ENCODE results near the gene EFNA1.
A peak's percentile ranks its signal among the peaks of the same experiment; 100 is the strongest.

EFNA1 gene

GRCh38 chr1:155131285-155131684 is 3.6 kb downstream of the EFNA1 start:
- H3K36me3 ChIP-seq (ENCODE audit: control insufficient read depth, insufficient read depth, low read length): no peaks in the 10 kb centered on the region
- no peaks in the 10 kb centered on the region for H3K9me3 ChIP-seq (ENCODE audit: control insufficient read depth, low read length)
- peak overlapping the region; percentile 20 for H3K4me2 ChIP-seq (ENCODE audit: low read length)
- TF ChIP-seq CTCF (IDR thresholded peaks at IDR 0.05): no peak
- H3K79me2 ChIP-seq: no peaks in the 10 kb centered on the region
- no peaks in the 10 kb centered on the region for H3K27me3 ChIP-seq (ENCODE audit: control insufficient read depth, insufficient read depth, low read length)
- H3K4me3 ChIP-seq (ENCODE audit: low read depth, low read length): peak overlapping the region; percentile 75
- no peak overlapping the region for H2AFZ ChIP-seq
- no peak overlapping the region for H3K27ac ChIP-seq
- H3K9ac ChIP-seq: no peak overlapping the region
- peaks cover 2% of the 10 kb centered on the region for H3K4me1 ChIP-seq

GRCh38 chr1:155131856-155132255 is 4.2 kb downstream of the EFNA1 start:
- no peaks in the 10 kb centered on the region for H3K36me3 ChIP-seq (ENCODE audit: control insufficient read depth, insufficient read depth, low read length)

GRCh38 chr1:155133799-155134281 is 6.2 kb downstream of the EFNA1 start:
- no peak overlapping the region for H3K9ac ChIP-seq
- no peaks in the 10 kb centered on the region for H3K79me2 ChIP-seq
- H3K27me3 ChIP-seq (ENCODE audit: control insufficient read depth, insufficient read depth, low read length): no peaks in the 10 kb centered on the region
- no peak for TF ChIP-seq CTCF (IDR thresholded peaks at IDR 0.05)
- no peaks in the 10 kb centered on the region for H3K9me3 ChIP-seq (ENCODE audit: control insufficient read depth, low read length)
- no peak overlapping the region for H3K27ac ChIP-seq
- H3K4me1 ChIP-seq: peaks cover 2% of the 10 kb centered on the region
- no peak overlapping the region for H3K4me2 ChIP-seq (ENCODE audit: low read length)
- no peak overlapping the region for H3K4me3 ChIP-seq (ENCODE audit: low read depth, low read length)
- H3K36me3 ChIP-seq (ENCODE audit: control insufficient read depth, insufficient read depth, low read length): no peaks in the 10 kb centered on the region
- H2AFZ ChIP-seq: no peak overlapping the region

More at GRCh38 chr1:155131856-155132255, 4.2 kb downstream of the EFNA1 start:
- no peak for TF ChIP-seq CTCF (IDR thresholded peaks at IDR 0.05)
- Histone ChIP-seq H3K4me3 (ENCODE audit: low read depth, low read length) (no peak overlapping the region), H3K79me2 (no peaks in the 10 kb centered on the region), H3K4me1 (peaks cover 2% of the 10 kb centered on the region), H3K9me3 (ENCODE audit: control insufficient read depth, low read length) (no peaks in the 10 kb centered on the region), H3K9ac (no peak overlapping the region), H2AFZ (no peak overlapping the region), H3K27ac (no peak overlapping the region), H3K27me3 (ENCODE audit: control insufficient read depth, insufficient read depth, low read length) (no peaks in the 10 kb centered on the region), H3K4me2 (ENCODE audit: low read length) (no peak overlapping the region)

GRCh38 chr1:155134322-155134721 is 6.6 kb downstream of the EFNA1 start:
- no peaks in the 10 kb centered on the region for H3K79me2 ChIP-seq
- peak overlapping the region; percentile 99 for H3K4me2 ChIP-seq (ENCODE audit: low read length)
- TF ChIP-seq CTCF (IDR thresholded peaks at IDR 0.05): no peak
- H3K36me3 ChIP-seq (ENCODE audit: control insufficient read depth, insufficient read depth, low read length): no peaks in the 10 kb centered on the region
- H3K4me3 ChIP-seq (ENCODE audit: low read depth, low read length): peak overlapping the region; percentile 79
- peaks cover 2% of the 10 kb centered on the region for H3K4me1 ChIP-seq
- H3K27me3 ChIP-seq (ENCODE audit: control insufficient read depth, insufficient read depth, low read length): no peaks in the 10 kb centered on the region
- H3K9me3 ChIP-seq (ENCODE audit: control insufficient read depth, low read length): no peaks in the 10 kb centered on the region
- H3K27ac ChIP-seq: peak overlapping the region; percentile 98
- no peak overlapping the region for H3K9ac ChIP-seq
- H2AFZ ChIP-seq: no peak overlapping the region

GRCh38 chr1:155134880-155135414 is 7.3 kb downstream of the EFNA1 start:
- no peaks in the 10 kb centered on the region for H3K79me2 ChIP-seq
- no peaks in the 10 kb centered on the region for H3K27me3 ChIP-seq (ENCODE audit: control insufficient read depth, insufficient read depth, low read length)
- H3K36me3 ChIP-seq (ENCODE audit: control insufficient read depth, insufficient read depth, low read length): no peaks in the 10 kb centered on the region
- peak overlapping the region; percentile 98 for H3K27ac ChIP-seq
- peaks cover 2% of the 10 kb centered on the region for H3K4me1 ChIP-seq
- H3K4me2 ChIP-seq (ENCODE audit: low read length): peak overlapping the region; percentile 99
- no peak for TF ChIP-seq CTCF (IDR thresholded peaks at IDR 0.05)
- H3K9me3 ChIP-seq (ENCODE audit: control insufficient read depth, low read length): no peaks in the 10 kb centered on the region
- peak overlapping the region; percentile 79 for H3K4me3 ChIP-seq (ENCODE audit: low read depth, low read length)
- H2AFZ ChIP-seq: peak overlapping the region; percentile 86
- no peak overlapping the region for H3K9ac ChIP-seq

Measured in parathyroid adenoma (tissue), 2 donors.